Measurements from ENCODE around the gene KTI12.

The KTI12 gene

DNA sequence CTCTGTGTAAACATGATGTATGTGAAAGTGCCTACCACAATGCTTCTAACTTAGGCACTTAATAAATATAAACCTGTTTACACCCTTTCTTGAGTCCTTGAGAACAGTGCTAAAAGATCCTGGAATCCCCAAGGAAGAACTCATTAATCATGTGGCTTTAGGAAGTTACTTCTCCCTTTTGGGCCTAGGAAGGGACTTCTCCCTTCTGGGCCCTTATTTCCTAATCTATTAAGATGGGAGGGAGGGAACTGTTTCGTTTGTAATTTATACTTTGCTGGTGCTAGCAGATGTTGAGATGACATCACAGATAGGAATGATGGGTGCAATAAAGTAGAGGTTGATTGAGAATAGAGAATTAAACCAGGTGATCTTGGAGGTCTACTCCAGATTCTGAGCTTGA lies 23.6 kb upstream of the KTI12 start:
- TF ChIP-seq, protein P1, sequence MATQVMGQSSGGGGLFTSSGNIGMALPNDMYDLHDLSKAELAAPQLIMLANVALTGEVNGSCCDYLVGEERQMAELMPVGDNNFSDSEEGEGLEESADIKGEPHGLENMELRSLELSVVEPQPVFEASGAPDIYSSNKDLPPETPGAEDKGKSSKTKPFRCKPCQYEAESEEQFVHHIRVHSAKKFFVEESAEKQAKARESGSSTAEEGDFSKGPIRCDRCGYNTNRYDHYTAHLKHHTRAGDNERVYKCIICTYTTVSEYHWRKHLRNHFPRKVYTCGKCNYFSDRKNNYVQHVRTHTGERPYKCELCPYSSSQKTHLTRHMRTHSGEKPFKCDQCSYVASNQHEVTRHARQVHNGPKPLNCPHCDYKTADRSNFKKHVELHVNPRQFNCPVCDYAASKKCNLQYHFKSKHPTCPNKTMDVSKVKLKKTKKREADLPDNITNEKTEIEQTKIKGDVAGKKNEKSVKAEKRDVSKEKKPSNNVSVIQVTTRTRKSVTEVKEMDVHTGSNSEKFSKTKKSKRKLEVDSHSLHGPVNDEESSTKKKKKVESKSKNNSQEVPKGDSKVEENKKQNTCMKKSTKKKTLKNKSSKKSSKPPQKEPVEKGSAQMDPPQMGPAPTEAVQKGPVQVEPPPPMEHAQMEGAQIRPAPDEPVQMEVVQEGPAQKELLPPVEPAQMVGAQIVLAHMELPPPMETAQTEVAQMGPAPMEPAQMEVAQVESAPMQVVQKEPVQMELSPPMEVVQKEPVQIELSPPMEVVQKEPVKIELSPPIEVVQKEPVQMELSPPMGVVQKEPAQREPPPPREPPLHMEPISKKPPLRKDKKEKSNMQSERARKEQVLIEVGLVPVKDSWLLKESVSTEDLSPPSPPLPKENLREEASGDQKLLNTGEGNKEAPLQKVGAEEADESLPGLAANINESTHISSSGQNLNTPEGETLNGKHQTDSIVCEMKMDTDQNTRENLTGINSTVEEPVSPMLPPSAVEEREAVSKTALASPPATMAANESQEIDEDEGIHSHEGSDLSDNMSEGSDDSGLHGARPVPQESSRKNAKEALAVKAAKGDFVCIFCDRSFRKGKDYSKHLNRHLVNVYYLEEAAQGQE (IDR thresholded peaks at IDR 0.05; ENCODE audit: insufficient read depth in 1 of 2, low read depth in 2 of 2, low read length in 2 of 2), result no peak
- TF ChIP-seq SIN3A (IDR thresholded peaks at IDR 0.05; ENCODE audit: borderline replicate concordance, insufficient read depth, low read length) (no peak), FOXP2 (optimal IDR thresholded peaks at IDR 0.05; ENCODE audit: borderline replicate concordance, extremely low read depth, extremely low read length, insufficient read depth) (no peak), TAF1 (IDR thresholded peaks at IDR 0.05; ENCODE audit: borderline replicate concordance, insufficient read depth, low read length) (no peak), POLR2AphosphoS5 (IDR thresholded peaks at IDR 0.05; ENCODE audit: low read depth, low read length) (no peak)

GRCh38 chr1:52056937-52057231 lies 23.3 kb upstream of the KTI12 start:
- 0 out of 2 replicates have a peak, but pooled peaks have one; percentile 17 for TF ChIP-seq TAF1 (IDR thresholded peaks at IDR 0.05; ENCODE audit: borderline replicate concordance, insufficient read depth, low read length)
- no peak for TF ChIP-seq SIN3A (IDR thresholded peaks at IDR 0.05; ENCODE audit: borderline replicate concordance, insufficient read depth, low read length)

- TF ChIP-seq SIN3A (IDR thresholded peaks at IDR 0.05; ENCODE audit: borderline replicate concordance, insufficient read depth, low read length), result peak; percentile 36; the same call in 1 of the 2 replicates
- TF ChIP-seq, protein P1 (IDR thresholded peaks at IDR 0.05; ENCODE audit: insufficient read depth in 1 of 2, low read depth in 2 of 2, low read length in 2 of 2), result no peak
- 0 out of 2 replicates have a peak, but pooled peaks have one; percentile 13 for TF ChIP-seq TAF1 (IDR thresholded peaks at IDR 0.05; ENCODE audit: borderline replicate concordance, insufficient read depth, low read length)
- TF ChIP-seq POLR2AphosphoS5 (IDR thresholded peaks at IDR 0.05; ENCODE audit: low read depth, low read length), result no peak; the same call in 1 of the 2 replicates
- TF ChIP-seq FOXP2 (optimal IDR thresholded peaks at IDR 0.05; ENCODE audit: borderline replicate concordance, extremely low read depth, extremely low read length, insufficient read depth), result peak; percentile 59
These were observed 22.7 kb upstream of the KTI12 start, which contains the start of gene BTF3L4 for GRCh38 chr1:52056163-52056936. Gene BTF3L4 (plus strand): TSS chr1:52056295. CDS start chr1:52059848, 3,553 bp downstream.

GRCh38 chr1:52055866-52056162 lies 22.2 kb upstream of the KTI12 start:
- TF ChIP-seq TAF1 (IDR thresholded peaks at IDR 0.05; ENCODE audit: borderline replicate concordance, insufficient read depth, low read length) (peak; percentile 38; the same call in 1 of the 2 replicates), POLR2AphosphoS5 (IDR thresholded peaks at IDR 0.05; ENCODE audit: low read depth, low read length) (no peak)

- TF ChIP-seq FOXP2 (optimal IDR thresholded peaks at IDR 0.05; ENCODE audit: borderline replicate concordance, extremely low read depth, extremely low read length, insufficient read depth) (no peak), TAF1 (IDR thresholded peaks at IDR 0.05; ENCODE audit: borderline replicate concordance, insufficient read depth, low read length) (no peak), POLR2AphosphoS5 (IDR thresholded peaks at IDR 0.05; ENCODE audit: low read depth, low read length) (peak; percentile 98), SIN3A (IDR thresholded peaks at IDR 0.05; ENCODE audit: borderline replicate concordance, insufficient read depth, low read length) (peak; percentile 75; the same call in 1 of the 2 replicates)
- TF ChIP-seq, protein P1 (IDR thresholded peaks at IDR 0.05; ENCODE audit: insufficient read depth in 1 of 2, low read depth in 2 of 2, low read length in 2 of 2), result 0 out of 4 replicates have a peak, but pooled peaks of 1 of the 2 experiments have one; percentile 14
These were observed 21.7 kb upstream of the KTI12 start, which contains the start of gene TXNDC12 for GRCh38 chr1:52055066-52055865. Gene TXNDC12 (minus strand): TSS chr1:52055191. CDS start chr1:52055096, 95 bp downstream.

All from PFSK-1 (cell line).